ENCODE results near the gene CYP3A4.
"Not testable (repeated sequence)": the region's sequence is repeated elsewhere in the genome, so short reads cannot be mapped to it uniquely, and the experiment has no call there.

The CYP3A4 gene

GRCh38 chr7:99751322-99752052, 32.5 kb downstream of the CYP3A4 start:
- not testable (repeated sequence) for DNase-seq

GRCh38 chr7:99748846-99749579, 35.0 kb downstream of the CYP3A4 start:
- no peak for DNase-seq

DNA sequence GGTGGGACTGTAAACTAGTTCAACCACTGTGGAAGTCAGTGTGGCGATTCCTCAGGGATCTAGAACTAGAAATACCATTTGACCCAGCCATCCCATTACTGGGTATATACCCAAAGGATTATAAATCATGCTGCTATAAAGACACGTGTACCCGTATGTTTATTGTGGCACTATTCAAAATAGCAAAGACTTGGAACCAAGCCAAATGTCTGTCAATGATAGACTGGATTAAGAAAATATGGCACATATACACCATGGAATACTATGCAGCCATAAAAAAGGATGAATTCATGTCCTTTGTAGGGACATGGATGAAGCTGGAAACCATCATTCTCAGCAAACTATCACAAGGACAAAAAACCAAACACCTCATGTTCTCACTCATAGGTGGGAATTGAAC, 37.1 kb downstream of the CYP3A4 start:
- DNase-seq, result not testable (repeated sequence)

DNA sequence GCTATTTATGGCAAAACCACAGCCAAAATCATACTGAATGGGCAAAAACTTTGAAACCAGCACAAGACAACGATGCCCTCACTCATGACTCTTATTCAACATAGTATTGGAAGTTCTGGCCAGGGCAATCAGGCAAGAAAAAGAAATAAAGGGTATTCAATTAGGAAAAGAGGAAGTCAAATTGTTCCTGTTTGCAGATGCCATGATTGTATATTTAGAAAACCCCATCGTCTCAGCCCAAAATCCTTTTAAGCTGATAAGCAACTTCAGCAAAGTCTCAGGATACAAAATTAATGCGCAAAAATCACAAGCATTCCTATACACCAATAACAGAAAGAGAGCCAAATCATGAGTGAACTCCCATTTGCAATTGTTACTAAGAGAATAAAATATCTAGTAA, 38.6 kb downstream of the CYP3A4 start:
- not testable (repeated sequence) for DNase-seq

DNA sequence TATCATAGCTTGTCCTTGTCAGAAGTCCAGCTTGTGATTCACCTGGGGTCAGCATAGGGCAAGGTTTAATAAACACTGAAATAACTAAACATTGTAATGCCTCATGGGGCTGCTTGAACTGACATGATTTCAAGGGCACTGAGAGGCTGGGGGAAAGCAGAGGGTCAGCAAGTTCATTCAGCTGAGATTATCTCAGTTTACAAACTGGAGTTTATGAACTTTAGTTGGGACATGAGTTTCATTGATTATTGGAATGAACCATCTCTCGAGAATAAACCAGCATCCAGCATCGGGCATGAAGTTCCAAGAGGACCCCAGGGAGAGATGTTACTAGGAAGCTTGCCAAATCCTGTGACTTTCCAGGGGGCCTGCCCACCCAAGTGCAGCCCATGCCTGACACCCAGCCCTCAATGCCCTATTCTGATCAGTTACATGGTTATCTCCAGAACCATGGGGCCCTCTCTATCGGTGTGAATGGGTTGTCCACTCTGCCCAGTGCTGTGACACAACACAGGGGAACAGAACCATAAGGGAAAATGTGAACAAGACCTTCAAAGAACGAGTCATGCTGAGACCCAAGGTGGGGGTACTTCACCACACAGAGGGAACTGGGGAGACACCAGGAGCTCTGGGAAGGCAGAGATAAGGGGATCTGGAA, 41.1 kb downstream of the CYP3A4 start:
- no peak for DNase-seq

DNA sequence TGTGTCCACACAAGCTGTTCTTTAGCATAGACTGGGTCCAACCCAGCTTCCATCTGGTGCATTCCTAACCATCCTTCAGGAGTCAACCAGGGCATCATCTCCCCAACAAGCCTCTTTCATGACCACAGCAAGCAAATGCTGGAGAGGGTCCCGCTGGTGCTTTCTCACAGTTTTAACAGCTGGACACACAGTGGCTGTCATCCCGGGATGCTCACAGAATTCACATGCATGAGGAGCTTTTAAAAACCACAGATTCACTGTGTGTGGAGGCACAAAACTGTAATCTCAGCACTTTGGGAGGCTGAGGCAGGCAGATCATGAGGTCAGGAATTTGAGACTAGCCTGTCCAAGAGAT, 42.6 kb downstream of the CYP3A4 start:
- DNase-seq, result no peak

DNA sequence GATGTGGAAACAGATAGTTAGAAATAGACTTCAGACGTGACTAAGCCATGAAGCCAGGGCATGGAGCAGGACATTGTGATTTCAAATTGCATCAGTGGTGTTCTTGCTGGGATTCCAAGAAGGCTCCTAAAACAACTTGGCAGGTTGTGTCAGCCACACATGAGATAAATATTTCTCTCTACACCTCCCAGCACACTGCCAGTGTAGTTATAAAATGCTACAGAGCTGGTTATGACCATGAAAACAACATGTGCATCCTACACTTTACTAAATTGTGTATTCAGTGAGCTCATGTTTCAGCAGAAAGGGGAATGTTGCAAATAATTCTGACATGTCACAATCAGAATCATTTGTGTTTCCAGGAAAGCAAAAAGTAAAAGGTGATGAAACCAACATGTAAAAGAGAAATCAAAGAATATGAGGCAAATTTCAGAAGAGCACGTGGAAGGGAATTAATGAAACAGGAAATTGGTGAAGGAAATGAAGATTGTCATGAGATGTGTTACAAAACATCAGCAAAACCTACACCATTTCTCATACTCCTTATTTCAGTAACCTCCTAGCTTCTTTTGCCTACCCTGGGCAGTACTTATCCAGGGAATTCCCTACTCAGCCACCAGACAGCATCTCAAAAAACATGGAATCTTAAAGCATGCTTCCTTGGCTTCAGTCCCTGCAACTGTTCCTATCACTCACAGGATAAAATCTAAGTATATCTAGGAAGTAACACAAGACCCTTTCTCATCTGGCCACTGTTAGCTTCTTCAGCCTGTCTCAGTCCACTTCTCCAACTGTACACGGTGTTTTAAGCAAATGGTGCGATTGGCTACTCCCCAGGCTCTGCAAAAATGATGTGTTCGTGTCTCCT, 43.2 kb downstream of the CYP3A4 start:
- no peak for DNase-seq

GRCh38 chr7:99739699-99740572, 44.0 kb downstream of the CYP3A4 start:
- no peak for DNase-seq

DNA sequence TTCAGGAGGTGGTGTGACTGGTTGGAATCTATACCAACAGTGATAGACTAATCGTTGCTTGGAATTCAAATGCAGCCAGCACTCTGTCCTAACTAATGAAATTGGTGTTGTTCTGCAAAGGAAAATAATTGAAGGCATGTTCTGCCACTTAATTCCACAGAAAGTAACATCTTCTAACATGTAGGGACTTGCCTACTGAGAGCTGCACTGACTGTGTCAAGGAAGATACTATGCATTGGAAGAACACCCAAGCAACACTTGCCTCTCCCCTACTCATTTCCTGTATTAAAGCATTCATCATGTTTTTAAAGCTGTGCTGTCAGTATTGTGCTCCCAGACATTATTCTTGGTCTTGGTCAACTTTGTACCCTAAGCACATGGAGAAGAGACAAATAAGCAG, 46.3 kb downstream of the CYP3A4 start:
- DNase-seq, result no peak

DNA sequence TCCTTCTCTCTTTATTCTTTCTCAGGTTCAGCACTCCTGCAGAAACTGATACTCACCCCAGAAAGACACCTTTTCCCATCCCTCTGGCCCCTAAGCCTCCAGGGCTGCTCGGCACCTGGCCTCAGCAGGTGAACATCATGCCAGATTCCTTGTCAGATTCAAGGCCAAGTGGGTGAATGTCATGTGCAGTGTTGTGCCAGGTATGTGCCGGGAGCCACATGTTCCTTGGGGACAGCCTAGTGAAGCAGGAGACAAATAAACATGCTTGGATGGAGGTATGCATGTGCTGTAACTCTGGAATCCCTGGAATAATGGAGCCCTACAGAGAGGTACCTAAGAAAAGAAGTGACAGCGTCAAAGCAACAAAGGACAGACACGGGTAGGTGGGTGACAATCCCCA, 47.3 kb downstream of the CYP3A4 start:
- not testable (repeated sequence) for DNase-seq

DNA sequence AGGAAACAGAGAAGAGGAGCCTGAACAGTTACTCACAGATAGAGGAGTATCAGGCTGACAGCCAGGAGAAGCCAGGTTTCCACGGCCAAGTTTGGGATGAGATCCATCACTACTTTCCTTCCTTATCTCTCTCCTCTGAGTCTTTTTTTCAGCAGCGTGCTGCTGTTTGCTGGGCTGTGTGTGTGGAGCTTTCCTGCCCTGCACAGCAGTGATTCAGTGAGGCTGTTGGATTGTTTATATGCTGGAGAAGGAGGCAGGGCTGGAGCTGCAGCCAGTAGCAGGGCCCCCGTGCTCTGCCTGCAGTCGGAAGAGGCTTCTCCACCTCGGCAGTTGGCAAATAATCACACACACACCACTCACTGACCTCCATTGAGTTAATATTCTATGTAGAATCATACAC, 49.0 kb downstream of the CYP3A4 start, which contains the start of gene CYP3A7:
Gene CYP3A7 (minus strand): TSS at position 210 of the 400 bp plus-strand sequence. CDS start 103 bp downstream, at position 107.
- no peak for DNase-seq

GRCh38 chr7:99733448-99733847, 50.5 kb downstream of the CYP3A4 start:
- DNase-seq, result peak; percentile 6 to 26

GRCh38 chr7:99733003-99733402, 51.0 kb downstream of the CYP3A4 start:
- DNase-seq, result no peak

DNA sequence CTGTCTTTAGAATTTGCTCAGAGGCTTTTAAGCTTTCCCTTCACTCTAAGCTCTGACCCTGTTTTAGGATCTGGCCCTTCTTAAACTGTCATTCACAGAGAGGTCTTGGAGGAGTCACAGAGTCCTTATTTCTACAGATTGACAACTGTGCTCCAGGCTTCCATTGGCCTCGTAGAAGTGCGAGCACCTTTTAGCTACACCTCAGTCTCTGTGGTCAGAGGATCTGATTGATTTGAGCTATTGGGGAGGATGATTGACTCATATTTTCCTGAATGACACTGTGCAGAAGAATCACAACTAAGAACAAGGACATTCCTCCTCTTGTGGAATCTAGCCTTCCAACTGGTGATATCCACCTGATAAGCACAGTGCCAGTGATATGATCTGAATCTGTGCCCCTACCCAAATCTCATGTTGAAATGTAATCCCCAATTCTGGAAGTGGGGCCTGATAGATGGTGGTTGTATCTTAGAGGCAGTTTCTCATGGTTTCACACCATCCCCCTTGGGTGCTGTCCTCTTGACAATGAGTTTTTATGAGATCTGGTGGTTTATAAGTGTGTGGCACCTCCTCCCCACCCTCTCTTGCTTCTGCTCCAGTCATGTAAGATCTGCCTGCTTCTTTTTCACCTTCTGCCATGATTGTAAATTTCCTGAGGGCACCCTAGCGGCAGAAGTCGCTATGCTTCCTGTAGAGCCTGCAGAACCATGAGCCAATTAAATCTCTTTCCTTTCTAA, 52.2 kb downstream of the CYP3A4 start:
- no peak for DNase-seq

- no peak for DNase-seq
Measured at GRCh38 chr7:99730992-99731391, 53.0 kb downstream of the CYP3A4 start.

DNA sequence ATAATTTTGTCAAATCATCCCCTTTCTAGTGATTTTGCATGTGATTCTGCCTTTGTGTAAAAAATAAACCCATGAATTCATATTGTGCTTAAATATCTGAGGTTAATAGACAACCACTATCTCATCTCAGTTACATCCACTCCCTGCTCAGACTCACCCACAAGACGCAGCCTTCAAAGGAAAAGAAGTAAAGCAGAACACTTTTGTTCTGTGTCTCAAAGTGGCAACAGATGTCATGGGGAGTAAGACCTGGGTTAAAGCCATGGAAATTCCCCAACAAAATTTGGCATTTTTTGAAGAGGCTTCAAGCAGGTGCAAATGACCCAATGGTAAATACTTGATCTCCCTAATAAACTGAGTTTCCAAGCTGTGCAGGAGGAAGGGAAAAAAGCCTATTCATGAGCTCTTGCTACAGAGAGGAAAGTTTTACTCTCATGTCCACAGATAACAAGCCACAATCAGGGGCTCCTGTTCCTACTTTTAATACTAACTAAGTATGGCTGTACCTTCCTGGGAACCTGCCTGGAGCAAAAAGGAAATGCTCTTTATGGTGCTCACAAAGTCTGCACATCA, 53.7 kb downstream of the CYP3A4 start:
- DNase-seq, result no peak

- DNase-seq, result no peak
Measured at GRCh38 chr7:99729486-99730237, 54.3 kb downstream of the CYP3A4 start.

DNA sequence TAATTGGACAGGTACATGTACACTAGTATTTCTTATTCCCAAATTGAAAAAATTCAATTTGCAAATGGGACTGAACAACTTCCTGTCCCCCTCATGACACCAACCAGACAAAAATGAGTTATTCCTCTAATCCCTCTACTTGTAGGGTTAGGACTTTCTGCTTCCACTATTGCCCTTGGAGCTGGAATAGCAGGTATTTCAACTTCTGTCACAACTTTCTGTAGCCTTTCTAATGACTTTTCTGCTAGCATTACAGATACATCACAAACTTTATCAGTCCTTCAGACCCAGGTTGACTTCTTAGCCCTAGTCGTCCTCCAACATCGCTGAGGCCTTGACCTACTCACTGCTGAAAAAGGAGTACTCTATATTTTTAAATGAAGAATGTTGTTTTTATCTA, 55.4 kb downstream of the CYP3A4 start:
- no peak for DNase-seq

DNA sequence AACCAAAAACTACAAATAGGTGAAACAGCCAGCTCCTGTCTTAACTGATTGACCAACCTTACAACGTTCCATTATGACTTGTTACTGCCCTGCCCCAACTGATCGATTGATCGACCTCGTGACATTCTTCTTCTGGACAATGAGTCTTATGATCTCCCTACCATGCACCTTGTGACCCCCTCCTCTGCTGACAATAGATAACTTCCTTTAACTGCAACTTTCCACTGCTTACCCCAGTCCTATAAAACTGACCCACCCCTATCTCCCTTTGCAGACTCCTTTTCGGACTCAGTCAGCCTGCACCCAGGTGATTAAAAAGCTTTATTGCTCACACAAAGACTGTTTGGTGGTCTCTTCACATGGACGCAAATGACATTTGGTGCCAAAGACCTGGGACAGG, 60.8 kb downstream of the CYP3A4 start:
- DNase-seq, result not testable (repeated sequence)
